GM21447 (cell line): ENCODE measurements around the gene CPSF6.
"Not testable (repeated sequence)": the region's sequence is repeated elsewhere in the genome, so short reads cannot be mapped to it uniquely, and the experiment has no call there.

ENCODE experiments used
- ATAC-seq: cut with Tn5 transposase; IDR thresholded peaks from one replicate; pipeline ENCODE4 v1.9.1; 2021; ENCODE audit not compliant: unreplicated experiment

The CPSF6 gene

GRCh38 chr12:69254862-69255261, 15.5 kb downstream of the CPSF6 start:
- ATAC-seq = no peak

- no peak for ATAC-seq
These were observed 19.3 kb downstream of the CPSF6 start for GRCh38 chr12:69258655-69259054.

GRCh38 chr12:69262264-69262974, 23.1 kb downstream of the CPSF6 start:
- no peak for ATAC-seq

GRCh38 chr12:69265205-69265604, 25.8 kb downstream of the CPSF6 start:
- ATAC-seq = no peak

GRCh38 chr12:69265633-69266032, 26.3 kb downstream of the CPSF6 start:
- ATAC-seq = not testable (repeated sequence)

GRCh38 chr12:69266036-69266635, 26.8 kb downstream of the CPSF6 start:
- ATAC-seq = no peak

GRCh38 chr12:69269736-69270135, 30.4 kb downstream of the CPSF6 start:
- no peak for ATAC-seq

GRCh38 chr12:69272511-69272910, 33.1 kb downstream of the CPSF6 start:
- ATAC-seq = no peak

GRCh38 chr12:69274861-69275260, 35.5 kb downstream of the CPSF6 start:
- ATAC-seq = no peak

- no peak for ATAC-seq
These were observed 36.1 kb downstream of the CPSF6 start for GRCh38 chr12:69275471-69275891.

GRCh38 chr12:69278814-69279782, 39.7 kb downstream of the CPSF6 start:
- ATAC-seq = no peak

- peak; percentile 66 for ATAC-seq
These were observed 44.8 kb downstream of the CPSF6 start for GRCh38 chr12:69284131-69284530.

- ATAC-seq = no peak
These were observed 48.2 kb downstream of the CPSF6 start for GRCh38 chr12:69287556-69287955.

- peak; percentile 95 for ATAC-seq
These were observed 51.3 kb downstream of the CPSF6 start for GRCh38 chr12:69290545-69291277.

GRCh38 chr12:69291278-69291593, 51.9 kb downstream of the CPSF6 start:
- ATAC-seq = no peak

GRCh38 chr12:69298133-69298532, 58.8 kb downstream of the CPSF6 start:
- ATAC-seq = no peak

- ATAC-seq = no peak
These were observed 59.6 kb downstream of the CPSF6 start for GRCh38 chr12:69298947-69299346.

- no peak for ATAC-seq
These were observed 64.9 kb downstream of the CPSF6 start for GRCh38 chr12:69304284-69304683.

- ATAC-seq = no peak
These were observed 70.1 kb downstream of the CPSF6 start for GRCh38 chr12:69309461-69309860.

GRCh38 chr12:69313209-69313608, 73.8 kb downstream of the CPSF6 start:
- no peak for ATAC-seq

GRCh38 chr12:69316784-69317183, 77.4 kb downstream of the CPSF6 start:
- not testable (repeated sequence) for ATAC-seq
